Heart right ventricle (tissue), 16 donors: ENCODE measurements around the gene CALCR. TPM values are rescaled to one million over a fixed set of nuclear protein-coding genes. Genes with fewer than 3 reads are reported as not detected.
A peak's percentile ranks its signal among the peaks of the same experiment; 100 is the strongest.

Experiments
- ATAC-seq, 8 donors: fragments of 200-7000 bp; cut with Tn5 transposase; one replicate each; pipeline ENCODE4 v1.9.1; 2020; ENCODE audit warnings: mild to moderate bottlenecking in 8 of 8, moderate library complexity in 8 of 8, moderate number of reproducible peaks in 1 of 8
- DNase-seq, 2 donors: peaks; one replicate each; pipeline ENCODE4 v3.0.0-alpha.2; 2020
- H3K27ac ChIP-seq, 10 donors: fragments of 200-600 bp; sonication (generic) in 2 of 10; one replicate each; pipeline versions ENCODE4 v1.5.0 to v1.8.0; 2020 to 2022; ENCODE audit warnings: mild to moderate bottlenecking in 3 of 10
- H3K27me3 ChIP-seq, 7 donors: fragments of 200-600 bp; one replicate each; pipeline ENCODE4 v1.8.0; 2021 to 2022; ENCODE audit warnings: mild to moderate bottlenecking in 2 of 7
- H3K36me3 ChIP-seq, 9 donors: fragments of 200-600 bp; sonication (generic) in 1 of 9; one replicate each; pipeline versions ENCODE4 v1.5.0 to v1.8.0; 2020 to 2022; ENCODE audit warnings: mild to moderate bottlenecking in 2 of 9
- H3K4me1 ChIP-seq, 9 donors: fragments of 200-600 bp; sonication (generic) in 1 of 9; one replicate each; pipeline versions ENCODE4 v1.5.0 to v1.8.0; 2020 to 2022; ENCODE audit warnings: mild to moderate bottlenecking in 4 of 9
- H3K4me3 ChIP-seq, 10 donors: fragments of 200-600 bp; sonication (generic) in 2 of 10; one replicate each; pipeline versions ENCODE4 v1.5.0 to v1.8.0; 2020 to 2022; ENCODE audit warnings: mild to moderate bottlenecking in 7 of 10, moderate library complexity in 2 of 10
- H3K9me3 ChIP-seq, 11 donors: fragments of 200-600 bp in 10 of 11; sonication (generic) in 2 of 11; one replicate each; pipeline versions ENCODE4 v1.5.0 to v1.8.0; 2013 to 2022; ENCODE audit warnings: mild to moderate bottlenecking in 2 of 11, control low read depth in 1 of 11, moderate library complexity in 1 of 11
- CTCF ChIP-seq, 9 donors: fragments of 200-600 bp; sonication (generic) in 2 of 9; IDR thresholded peaks; one replicate each; pipeline versions ENCODE4 v1.5.0 to v1.8.0; 2021 to 2022; ENCODE audit warnings: antibody characterized with exemption in 9 of 9, mild to moderate bottlenecking in 5 of 9, moderate library complexity in 1 of 9
- WGBS, 2 donors: extraction: QIAGEN DNeasy Blood & Tissue Kit; methylation state at CpG; one replicate each; pipeline ENCODE4 v1.1.7; 2013; ENCODE audit warnings: inconsistent platforms in 1 of 2; 5-methylcytosine and 5-hydroxymethylcytosine counted together
- intact Hi-C, 10 donors: fragments of 100-400 bp; cut with DNase I; formaldehyde crosslinking; loops; one replicate each; pipeline versions ENCODE4 v1.11.1 to v1.14.2; 2022
- polyA plus RNA-seq, 2 donors: library from polyadenylated mRNA; stranded (reverse); fragments of 200-250 nt; gene quantifications; one replicate each; pipeline ENCODE4 v1.2.3, GENCODE V29; 2013
- total RNA-seq, 10 donors: library from RNA; stranded (reverse); fragmentation: NEBNext Ultra II Directional in 3 of 10; extraction: Animal tissue kit (Norgen Biotek cat#: 25700) in 3 of 10; gene quantifications; one replicate each; pipeline versions ENCODE4 v1.2.1 to v1.2.4, GENCODE V29; 2021 to 2023
- donor health status: Arrhythmogenic right ventricular cardiomyopathy.
- donor health status: ischemic (EF 13 %, LVEDD 7.1; RV severe dilation, severe dysfunction).
- donor health status: healthy with polysubstance abuse.
- donor health status: DM: no; HTN: yes; CAD: no.
- donor health status: DM: no; HTN: no; CAD: no.
- donor health status: ischemic (EF 25% LVEDD 6.9; RV normal size, moderate dysfunction).
- donor health status: ischemic (EF 25% LVEDD 5.7; RV mildly dilated, moderate dysfunction).
- donor health status: healthy.
- donor health status: DM: yes; HTN: yes; CAD: no.
- donor health status: Ischemic cardiomyopathy.
- donor health status: ischemic (EF 35%, LVEDD 5.7; RV mildly dilated, moderate dysfunction).
- donor health status: nonischemic (EF 11% LVEDD 7.7; RV severe dilation, severe dysfunction).
- donor health status: DM: yes; HTN: yes; CAD: no.
- donor health status: PGD.
- donor health status: ischemic (EF 29% LVEDD 5.4; RV normal size, mild dysfunction).
- donor health status: nonischemic (EF 23%, LVEDD 6.1; RV moderate dilation, normal function).

Gene CALCR
- total and polyA plus RNA-seq, 12 donors, result 0.10 to 0.12 TPM; not detected in 10

- intact Hi-C loops, result no loop called here
- peaks cover 0 to 7% (median 0%) of the 10 kb centered on the region in 7 donors for H3K27me3 ChIP-seq
These were observed 126.3 kb downstream of the CALCR start for GRCh38 chr7:93448176-93448575.

GRCh38 chr7:93447509-93447908, 127.0 kb downstream of the CALCR start:
- H3K9me3 ChIP-seq, result no peaks in the 10 kb centered on the region
- no peak for TF ChIP-seq CTCF (IDR thresholded peaks at IDR 0.05)
- no peak for DNase-seq
- WGBS, 2 donors, result 76 to 82% methylated on average over 2 of the region's 2 CpGs
- ATAC-seq, result no peak
- H3K4me3 ChIP-seq, result no peak overlapping the region
- no peaks in the 10 kb centered on the region for H3K4me1 ChIP-seq
- H3K36me3 ChIP-seq, result no peaks in the 10 kb centered on the region
- H3K27ac ChIP-seq, result no peak overlapping the region
- H3K27me3 ChIP-seq, result peaks cover 0 to 7% (median 0%) of the 10 kb centered on the region in 7 donors
- intact Hi-C loops, result no loop called here

More at GRCh38 chr7:93448176-93448575, 126.3 kb downstream of the CALCR start:
- WGBS, 2 donors, result 39 to 45% methylated on average over 1 of the region's 1 CpG
- TF ChIP-seq CTCF (IDR thresholded peaks at IDR 0.05), result no peak
- Histone ChIP-seq H3K4me3 (no peak overlapping the region), H3K36me3 (no peaks in the 10 kb centered on the region), H3K4me1 (no peaks in the 10 kb centered on the region), H3K27ac (no peak overlapping the region), H3K9me3 (no peaks in the 10 kb centered on the region)
- ATAC-seq (no peak), DNase-seq (no peak)

- ATAC-seq (no peak), DNase-seq (no peak)
- Histone ChIP-seq H3K4me3 (no peak overlapping the region), H3K27ac (no peak overlapping the region), H3K27me3 (peaks cover 0 to 9% (median 0%) of the 10 kb centered on the region in 7 donors), H3K36me3 (no peaks in the 10 kb centered on the region), H3K4me1 (no peaks in the 10 kb centered on the region), H3K9me3 (no peaks in the 10 kb centered on the region)
- intact Hi-C loops, result no loop called here
- TF ChIP-seq CTCF (IDR thresholded peaks at IDR 0.05), result peak in 8 of 9 donors; percentile 8 to 66 (median 32)
- 34 to 39% methylated on average over 6 of the region's 6 CpGs for WGBS, 2 donors
These were observed 131.9 kb downstream of the CALCR start for GRCh38 chr7:93442478-93443224.

- Histone ChIP-seq H3K4me1 (no peaks in the 10 kb centered on the region), H3K27ac (no peak overlapping the region), H3K9me3 (no peaks in the 10 kb centered on the region), H3K27me3 (peaks cover 0 to 4% (median 0%) of the 10 kb centered on the region in 7 donors), H3K36me3 (no peaks in the 10 kb centered on the region), H3K4me3 (no peak overlapping the region)
- 92 to 93% methylated on average over 6 of the region's 6 CpGs for WGBS, 2 donors
- intact Hi-C loops, result no loop called here
- DNase-seq, result no peak
- ATAC-seq, result no peak
- no peak for TF ChIP-seq CTCF (IDR thresholded peaks at IDR 0.05)
These were observed 138.7 kb downstream of the CALCR start for GRCh38 chr7:93435791-93436190.
